Measurements from ENCODE around the gene NOXRED1. TPM values are rescaled to one million over a fixed set of nuclear protein-coding genes. Genes with fewer than 3 reads are reported as not detected.

Gene NOXRED1
- total RNA-seq, 4 donors from 2014 or later: 0.41 to 0.76 TPM; not detected in 2

GRCh38 chr14:77375164-77375950, 48.0 kb downstream of the NOXRED1 start:
- intact Hi-C loops (cut with DNase I; ENCODE audit: low total_unique reads): no loop called here
- Histone ChIP-seq H3K9me3 (no peaks in the 10 kb centered on the region), H3K4me1 (no peaks in the 10 kb centered on the region), H3K4me3 (no peak overlapping the region), H3K27ac (no peak overlapping the region), H3K27me3 (no peaks in the 10 kb centered on the region), H3K36me3 (no peaks in the 10 kb centered on the region)
- no peak for TF ChIP-seq CTCF (IDR thresholded peaks at IDR 0.05)
- TF ChIP-seq POLR2A (IDR thresholded peaks at IDR 0.05): no peak
- no peak for DNase-seq

- Histone ChIP-seq H3K27ac (no peak overlapping the region), H3K9me3 (no peaks in the 10 kb centered on the region), H3K4me1 (no peaks in the 10 kb centered on the region), H3K4me3 (no peak overlapping the region), H3K36me3 (no peaks in the 10 kb centered on the region), H3K27me3 (no peaks in the 10 kb centered on the region)
- intact Hi-C loops (cut with DNase I; ENCODE audit: low total_unique reads): no loop called here
- DNase-seq: no peak
- TF ChIP-seq CTCF (IDR thresholded peaks at IDR 0.05) (no peak), POLR2A (IDR thresholded peaks at IDR 0.05) (no peak)
Observed at GRCh38 chr14:77372304-77372841, 51.0 kb downstream of the NOXRED1 start.

GRCh38 chr14:77369285-77369684, 54.0 kb downstream of the NOXRED1 start:
- H3K4me3 ChIP-seq: no peak overlapping the region
- H3K36me3 ChIP-seq: no peaks in the 10 kb centered on the region
- no peak for DNase-seq
- H3K27me3 ChIP-seq: no peaks in the 10 kb centered on the region
- intact Hi-C loops (cut with DNase I; ENCODE audit: low total_unique reads): no loop called here
- TF ChIP-seq CTCF (IDR thresholded peaks at IDR 0.05): no peak
- TF ChIP-seq POLR2A (IDR thresholded peaks at IDR 0.05): no peak
- no peaks in the 10 kb centered on the region for H3K4me1 ChIP-seq
- no peak overlapping the region for H3K27ac ChIP-seq
- H3K9me3 ChIP-seq: no peaks in the 10 kb centered on the region

- TF ChIP-seq POLR2A (IDR thresholded peaks at IDR 0.05): no peak
- TF ChIP-seq CTCF (IDR thresholded peaks at IDR 0.05): no peak
- Histone ChIP-seq H3K9me3 (no peaks in the 10 kb centered on the region), H3K4me1 (no peaks in the 10 kb centered on the region), H3K36me3 (no peaks in the 10 kb centered on the region), H3K4me3 (no peak overlapping the region), H3K27ac (no peak overlapping the region), H3K27me3 (no peaks in the 10 kb centered on the region)
- DNase-seq: no peak
- intact Hi-C loops (cut with DNase I; ENCODE audit: low total_unique reads): no loop called here
Observed at GRCh38 chr14:77364146-77364545, 59.2 kb downstream of the NOXRED1 start.

- no peak for TF ChIP-seq CTCF (IDR thresholded peaks at IDR 0.05)
- TF ChIP-seq POLR2A (IDR thresholded peaks at IDR 0.05): no peak
- Histone ChIP-seq H3K4me1 (no peaks in the 10 kb centered on the region), H3K27ac (no peak overlapping the region), H3K4me3 (no peak overlapping the region), H3K36me3 (no peaks in the 10 kb centered on the region), H3K27me3 (no peaks in the 10 kb centered on the region), H3K9me3 (no peaks in the 10 kb centered on the region)
- intact Hi-C loops (cut with DNase I; ENCODE audit: low total_unique reads): no loop called here
- DNase-seq: no peak
Observed at GRCh38 chr14:77359626-77360025, 63.7 kb downstream of the NOXRED1 start.
